ENCODE measurements around the gene HBB.

GRCh38 chr11:5252919-5253265, 26.0 kb upstream of the HBB start:
- TF ChIP-seq, protein P1, sequence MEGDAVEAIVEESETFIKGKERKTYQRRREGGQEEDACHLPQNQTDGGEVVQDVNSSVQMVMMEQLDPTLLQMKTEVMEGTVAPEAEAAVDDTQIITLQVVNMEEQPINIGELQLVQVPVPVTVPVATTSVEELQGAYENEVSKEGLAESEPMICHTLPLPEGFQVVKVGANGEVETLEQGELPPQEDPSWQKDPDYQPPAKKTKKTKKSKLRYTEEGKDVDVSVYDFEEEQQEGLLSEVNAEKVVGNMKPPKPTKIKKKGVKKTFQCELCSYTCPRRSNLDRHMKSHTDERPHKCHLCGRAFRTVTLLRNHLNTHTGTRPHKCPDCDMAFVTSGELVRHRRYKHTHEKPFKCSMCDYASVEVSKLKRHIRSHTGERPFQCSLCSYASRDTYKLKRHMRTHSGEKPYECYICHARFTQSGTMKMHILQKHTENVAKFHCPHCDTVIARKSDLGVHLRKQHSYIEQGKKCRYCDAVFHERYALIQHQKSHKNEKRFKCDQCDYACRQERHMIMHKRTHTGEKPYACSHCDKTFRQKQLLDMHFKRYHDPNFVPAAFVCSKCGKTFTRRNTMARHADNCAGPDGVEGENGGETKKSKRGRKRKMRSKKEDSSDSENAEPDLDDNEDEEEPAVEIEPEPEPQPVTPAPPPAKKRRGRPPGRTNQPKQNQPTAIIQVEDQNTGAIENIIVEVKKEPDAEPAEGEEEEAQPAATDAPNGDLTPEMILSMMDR (IDR thresholded peaks at IDR 0.05; ENCODE audit: insufficient read depth, low read length), result no peak
- TF ChIP-seq POLR2AphosphoS5 (IDR thresholded peaks at IDR 0.05; ENCODE audit: low read depth) (no peak), GABPA (IDR thresholded peaks at IDR 0.05; ENCODE audit: low read depth) (no peak)
